Neural progenitor cell (in vitro differentiated cells): Measurements from ENCODE around the gene AVEN. TPM values are rescaled to one million over a fixed set of nuclear protein-coding genes. Genes with fewer than 3 reads are reported as not detected.

Source experiments
- DNase-seq: peaks from one replicate; pipeline ENCODE4 v3.0.0-alpha.2; 2016; ENCODE audit warnings: low spot score
- H2AFZ ChIP-seq: fragments of 200-600 bp; sonication (generic); replicated peaks from 2 replicates; pipeline ENCODE4 v1.6.1; 2016; ENCODE audit warnings: antibody characterized with exemption
- H3F3A ChIP-seq: fragments of 200-600 bp; sonication (generic); 2 replicates; pipeline ENCODE4 v1.6.1; 2016; ENCODE audit warnings: antibody characterized with exemption, low read depth
- H3K27ac ChIP-seq: fragments of 200-600 bp; sonication (generic); 2 replicates; pipeline ENCODE4 v1.5.1; 2016; ENCODE audit warnings: mild to moderate bottlenecking
- H3K27me3 ChIP-seq: fragments of 200-600 bp; sonication (generic); 2 replicates; pipeline ENCODE4 v1.6.1; 2016; ENCODE audit warnings: mild to moderate bottlenecking, moderate library complexity
- H3K36me3 ChIP-seq: fragments of 200-600 bp; sonication (generic); 2 replicates; pipeline ENCODE4 v1.5.1; 2016
- H3K4me1 ChIP-seq: fragments of 200-600 bp; sonication (generic); 2 replicates; pipeline ENCODE4 v1.6.1; 2016; ENCODE audit warnings: mixed run types
- H3K4me2 ChIP-seq: fragments of 200-600 bp; sonication (generic); 2 replicates; pipeline ENCODE4 v1.6.1; 2016
- H3K4me3 ChIP-seq: fragments of 200-600 bp; sonication (generic); 2 replicates; pipeline ENCODE4 v1.5.1; 2016
- H3K79me2 ChIP-seq: fragments of 200-600 bp; sonication (generic); 2 replicates; pipeline ENCODE4 v1.6.1; 2016; ENCODE audit warnings: low read depth
- H3K9ac ChIP-seq: fragments of 200-600 bp; sonication (generic); 2 replicates; pipeline ENCODE4 v1.6.1; 2016
- H3K9me3 ChIP-seq: fragments of 200-600 bp; sonication (generic); 2 replicates; pipeline ENCODE4 v1.5.1; 2016; ENCODE audit warnings: low read depth
- H4K20me1 ChIP-seq: fragments of 200-600 bp; sonication (generic); 2 replicates; pipeline ENCODE4 v1.6.1; 2016; ENCODE audit warnings: low read depth
- H3K27ac Mint-ChIP-seq: 3 replicates; pipeline ENCODE4 v1.8.0; 2021; ENCODE audit warnings: mixed read lengths
- H3K27me3 Mint-ChIP-seq: 2 replicates; pipeline ENCODE4 v1.8.0; 2022; ENCODE audit warnings: low read depth, mild to moderate bottlenecking, inconsistent platforms, moderate library complexity, mixed read lengths; ENCODE audit not compliant: insufficient read depth
- H3K36me3 Mint-ChIP-seq: 3 replicates; pipeline ENCODE4 v1.8.0; 2021; ENCODE audit warnings: mixed read lengths
- H3K4me1 Mint-ChIP-seq: 3 replicates; pipeline ENCODE4 v1.8.0; 2021; ENCODE audit warnings: mixed read lengths
- H3K4me3 Mint-ChIP-seq: 3 replicates; pipeline ENCODE4 v1.8.0; 2021; ENCODE audit warnings: mild to moderate bottlenecking, moderate library complexity, mixed read lengths
- H3K9me3 Mint-ChIP-seq: 3 replicates; pipeline ENCODE4 v1.8.0; 2020; ENCODE audit warnings: mixed read lengths
- CTCF ChIP-seq: fragments of 200-600 bp; sonication (generic); IDR thresholded peaks from 2 replicates; pipeline ENCODE4 v1.5.1; 2017; ENCODE audit warnings: antibody characterized with exemption, mild to moderate bottlenecking
- EZH2 ChIP-seq: fragments of 200-600 bp; sonication (generic); IDR thresholded peaks from 2 replicates; pipeline ENCODE4 v1.6.1; 2017; ENCODE audit warnings: antibody characterized with exemption, mild to moderate bottlenecking, moderate library complexity
- EZH2phosphoT487 ChIP-seq: fragments of 200-600 bp; sonication (generic); IDR thresholded peaks from 2 replicates; pipeline ENCODE4 v1.6.1; 2017; ENCODE audit warnings: antibody characterized with exemption
- total RNA-seq: library from RNA; depleted of rRNA; stranded (reverse); fragments of >200 nt; gene quantifications from 2 replicates; pipeline ENCODE4 v1.2.3, GENCODE V29; 2015; ENCODE audit warnings: low replicate concordance

Gene AVEN
- total RNA-seq, 1 donor from 2014 or later: 21.9 TPM

DNA sequence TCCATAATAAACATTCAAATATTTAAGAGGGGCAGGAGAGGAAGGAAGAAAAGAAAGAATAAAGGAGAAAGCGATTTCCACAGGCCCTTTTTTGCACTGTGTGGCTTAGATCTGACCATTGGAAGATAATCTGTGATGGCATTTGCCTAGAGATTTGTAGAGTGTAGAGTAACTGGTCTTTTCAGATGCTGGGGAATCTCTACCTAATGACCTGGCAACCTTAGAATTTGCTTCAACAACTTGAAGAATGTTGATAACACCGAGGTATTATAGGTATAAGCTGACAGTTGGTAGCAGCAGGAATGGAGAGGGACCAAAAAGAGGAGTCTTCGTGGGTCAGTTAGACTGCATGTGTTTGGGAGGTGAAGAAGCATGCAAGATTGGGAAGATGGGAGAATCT is 20.9 kb upstream of the AVEN start:
- no peak overlapping the region for H3K4me3 ChIP-seq
- no peaks in the 10 kb centered on the region for H3K4me1 ChIP-seq
- no peak overlapping the region for H3K27ac ChIP-seq
- H4K20me1 ChIP-seq: no peaks in the 10 kb centered on the region
- Mint-ChIP-seq H3K4me1 (peaks cover 3% of the 10 kb centered on the region), H3K4me3 (no peak overlapping the region), H3K27me3 (peaks cover 2% of the 10 kb centered on the region), H3K27ac (no peak overlapping the region), H3K36me3 (no peaks in the 10 kb centered on the region), H3K9me3 (no peaks in the 10 kb centered on the region)
- H3K36me3 ChIP-seq: no peaks in the 10 kb centered on the region
- H3K27me3 ChIP-seq: no peaks in the 10 kb centered on the region
- H3K9me3 ChIP-seq: no peaks in the 10 kb centered on the region
- no peak overlapping the region for H3K9ac ChIP-seq
- DNase-seq: no peak
- H3F3A ChIP-seq: no peaks in the 10 kb centered on the region
- H3K79me2 ChIP-seq: no peaks in the 10 kb centered on the region
- no peak overlapping the region for H3K4me2 ChIP-seq
- TF ChIP-seq CTCF: no peak
- TF ChIP-seq EZH2phosphoT487: no peak
- no peak for TF ChIP-seq EZH2
- H2AFZ ChIP-seq: no peak overlapping the region

GRCh38 chr15:34059476-34059875 is 20.5 kb upstream of the AVEN start:
- Histone ChIP-seq H3F3A (no peaks in the 10 kb centered on the region), H3K4me1 (no peaks in the 10 kb centered on the region), H2AFZ (no peak overlapping the region), H4K20me1 (no peaks in the 10 kb centered on the region), H3K4me2 (no peak overlapping the region), H3K4me3 (no peak overlapping the region), H3K79me2 (no peaks in the 10 kb centered on the region), H3K9me3 (no peaks in the 10 kb centered on the region), H3K36me3 (no peaks in the 10 kb centered on the region), H3K27me3 (no peaks in the 10 kb centered on the region), H3K27ac (no peak overlapping the region), H3K9ac (no peak overlapping the region)
- H3K4me1 Mint-ChIP-seq: peaks cover 3% of the 10 kb centered on the region
- peaks cover under 1% of the 10 kb centered on the region for H3K9me3 Mint-ChIP-seq
- H3K27me3 Mint-ChIP-seq: peaks cover 2% of the 10 kb centered on the region
- no peak overlapping the region for H3K4me3 Mint-ChIP-seq
- no peaks in the 10 kb centered on the region for H3K36me3 Mint-ChIP-seq
- no peak for TF ChIP-seq EZH2phosphoT487
- no peak for TF ChIP-seq EZH2
- no peak for TF ChIP-seq CTCF
- DNase-seq: no peak
- H3K27ac Mint-ChIP-seq: no peak overlapping the region

DNA sequence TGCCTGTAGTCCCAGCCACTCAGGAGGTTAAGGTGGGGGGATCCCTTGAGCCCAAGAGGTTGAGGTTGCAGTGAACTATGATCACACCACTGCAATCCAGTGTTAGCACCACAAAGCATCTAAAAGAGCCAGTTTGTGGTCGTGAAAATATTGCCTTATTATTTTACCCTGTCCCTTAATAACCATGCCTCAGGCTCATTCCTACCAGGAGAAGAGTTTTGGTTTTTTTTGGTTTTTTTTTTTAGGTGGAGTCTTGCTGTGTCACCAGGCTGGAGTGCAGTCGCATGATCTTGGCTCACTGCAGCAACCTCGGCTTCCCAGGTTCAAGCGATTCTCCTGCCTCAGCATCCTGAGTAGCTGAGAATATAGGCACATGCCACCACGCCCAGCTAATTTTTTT is 17.9 kb upstream of the AVEN start:
- peaks cover 2% of the 10 kb centered on the region for H3K4me1 Mint-ChIP-seq
- no peak for DNase-seq
- H2AFZ ChIP-seq: no peak overlapping the region
- TF ChIP-seq EZH2: no peak
- no peak for TF ChIP-seq EZH2phosphoT487
- no peak for TF ChIP-seq CTCF
- H3K9me3 ChIP-seq: no peaks in the 10 kb centered on the region
- no peaks in the 10 kb centered on the region for H3K27me3 ChIP-seq
- H3F3A ChIP-seq: no peaks in the 10 kb centered on the region
- no peaks in the 10 kb centered on the region for H3K36me3 Mint-ChIP-seq
- no peak overlapping the region for H3K4me3 ChIP-seq
- no peak overlapping the region for H3K27ac Mint-ChIP-seq
- no peaks in the 10 kb centered on the region for H3K4me1 ChIP-seq
- H3K27me3 Mint-ChIP-seq: no peaks in the 10 kb centered on the region
- H3K4me2 ChIP-seq: no peak overlapping the region
- no peak overlapping the region for H3K9ac ChIP-seq
- H3K27ac ChIP-seq: no peak overlapping the region
- no peaks in the 10 kb centered on the region for H3K36me3 ChIP-seq
- H3K79me2 ChIP-seq: no peaks in the 10 kb centered on the region
- H4K20me1 ChIP-seq: no peaks in the 10 kb centered on the region
- H3K9me3 Mint-ChIP-seq: peaks cover 13% of the 10 kb centered on the region
- H3K4me3 Mint-ChIP-seq: no peak overlapping the region
